Immature natural killer cell (primary cell): Measurements from ENCODE around the gene CLEC4G. TPM values are rescaled to one million over a fixed set of nuclear protein-coding genes. Genes with fewer than 3 reads are reported as not detected.

Experiments used
- DNase-seq, 3 donors: peaks; one replicate each; pipeline ENCODE4 v3.0.0; 2022; ENCODE audit warnings: mixed read lengths in 1 of 3
- H3K27ac Mint-ChIP-seq, 6 donors: one replicate each; pipeline ENCODE4 v1.8.0; 2020; ENCODE audit warnings: mixed read lengths in 6 of 6, mild to moderate bottlenecking in 5 of 6, inconsistent platforms in 4 of 6, moderate library complexity in 3 of 6
- H3K27me3 Mint-ChIP-seq, 3 donors: one replicate each; pipeline ENCODE4 v1.8.0; 2020 to 2021; ENCODE audit warnings: low read depth in 3 of 3, mild to moderate bottlenecking in 3 of 3, mixed read lengths in 3 of 3, moderate library complexity in 3 of 3, inconsistent platforms in 1 of 3
- H3K36me3 Mint-ChIP-seq, 3 donors: one replicate each; pipeline ENCODE4 v1.8.0; 2020; ENCODE audit warnings: mixed read lengths in 3 of 3, inconsistent platforms in 2 of 3, mild to moderate bottlenecking in 2 of 3
- H3K4me1 Mint-ChIP-seq, 2 donors: one replicate each; pipeline ENCODE4 v1.8.0; 2020; ENCODE audit warnings: inconsistent platforms in 2 of 2, mild to moderate bottlenecking in 2 of 2, mixed read lengths in 2 of 2, moderate library complexity in 1 of 2
- H3K4me3 Mint-ChIP-seq, 5 donors: one replicate each; pipeline ENCODE4 v1.8.0; 2020; ENCODE audit warnings: mild to moderate bottlenecking in 5 of 5, mixed read lengths in 5 of 5, inconsistent platforms in 3 of 5, moderate library complexity in 3 of 5
- H3K9me3 Mint-ChIP-seq, 6 donors: one replicate each; pipeline ENCODE4 v1.8.0; 2020; ENCODE audit warnings: mild to moderate bottlenecking in 6 of 6, mixed read lengths in 6 of 6, inconsistent platforms in 4 of 6, moderate library complexity in 3 of 6
- polyA plus RNA-seq, 3 donors: library from polyadenylated mRNA; unstranded; fragments of 300-500 nt; fragmentation: Illumina TruSeq; gene quantifications; one replicate each; pipeline ENCODE4 v1.2.3, GENCODE V29; 2021

CLEC4G gene
- polyA plus RNA-seq, 3 donors from 2014 or later, result 0.43 TPM; not detected in 2

DNA sequence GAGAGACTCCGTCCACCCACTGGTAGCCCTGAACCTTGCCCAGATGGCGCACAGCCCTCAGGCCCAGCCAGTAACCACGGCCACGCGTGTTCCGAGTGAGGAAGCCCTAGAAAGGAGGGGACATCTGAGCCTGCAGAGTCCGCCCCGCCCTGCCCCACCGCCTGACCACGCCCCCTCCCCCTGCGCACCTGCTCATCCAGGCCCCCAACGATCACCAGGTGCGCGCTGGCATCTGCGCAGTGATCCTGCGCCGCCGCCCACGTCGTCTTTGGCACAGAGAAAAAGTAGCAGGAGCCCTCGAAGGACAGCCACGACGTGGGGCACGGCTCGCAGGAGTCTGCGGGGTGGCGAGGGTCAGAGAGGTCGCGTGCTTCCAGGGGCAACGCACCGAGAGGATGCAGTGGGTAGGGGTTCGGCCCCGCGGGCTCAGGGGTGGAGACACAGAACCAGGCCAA is 2.1 kb downstream of the CLEC4G start:
- Mint-ChIP-seq H3K4me3 (no peak overlapping the region), H3K4me1 (no peaks in the 10 kb centered on the region), H3K27ac (no peak overlapping the region), H3K36me3 (no peaks in the 10 kb centered on the region), H3K27me3 (peaks cover 9 to 27% (median 12%) of the 10 kb centered on the region in 3 donors), H3K9me3 (no peaks in the 10 kb centered on the region)
- no peak for DNase-seq

DNA sequence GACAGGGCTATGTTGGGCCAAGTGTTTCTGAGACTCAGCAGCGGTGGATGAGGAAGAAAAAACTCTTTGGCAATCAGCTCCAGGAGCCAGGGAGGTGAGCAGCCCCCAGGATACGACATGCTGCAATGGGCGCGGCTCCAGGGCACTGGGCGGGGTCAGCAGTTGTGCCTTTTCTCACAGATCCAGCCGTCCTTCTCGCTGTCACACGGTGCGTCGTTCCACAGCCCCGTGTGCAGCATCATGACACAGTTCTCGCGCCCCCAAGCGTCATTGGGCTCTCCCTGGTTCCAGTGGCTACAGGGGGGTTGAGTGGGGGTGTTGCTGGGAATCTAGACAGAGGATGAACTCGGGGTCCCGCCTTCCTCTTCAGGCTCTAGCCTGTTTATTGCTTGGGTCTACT is 2.7 kb downstream of the CLEC4G start:
- no peak overlapping the region for H3K4me3 Mint-ChIP-seq
- H3K27me3 Mint-ChIP-seq, result peaks cover 9 to 29% (median 12%) of the 10 kb centered on the region in 3 donors
- no peak overlapping the region for H3K27ac Mint-ChIP-seq
- no peaks in the 10 kb centered on the region for H3K36me3 Mint-ChIP-seq
- H3K9me3 Mint-ChIP-seq, result no peaks in the 10 kb centered on the region
- no peaks in the 10 kb centered on the region for H3K4me1 Mint-ChIP-seq
- no peak for DNase-seq

DNA sequence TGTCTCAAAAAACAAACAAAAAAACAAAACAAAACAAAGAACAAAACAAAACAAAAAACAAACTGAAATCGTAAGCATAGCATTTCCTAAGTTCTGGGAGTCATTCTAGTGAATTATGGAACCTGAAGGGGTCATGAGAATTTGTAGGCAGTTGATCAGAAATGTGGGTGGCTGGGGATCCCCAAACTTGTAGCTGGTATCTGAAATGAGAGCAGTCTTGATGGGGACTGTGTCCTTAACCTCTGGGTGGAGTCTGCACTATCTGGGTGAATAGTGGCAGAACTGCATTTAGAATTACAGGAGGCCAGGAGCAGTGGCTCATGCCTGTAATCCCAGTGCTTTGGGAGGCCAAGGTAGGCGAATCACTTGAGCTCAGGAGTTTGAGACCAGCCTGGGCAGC is 6.1 kb downstream of the CLEC4G start:
- Mint-ChIP-seq H3K27ac (no peak overlapping the region), H3K36me3 (no peaks in the 10 kb centered on the region), H3K4me1 (no peaks in the 10 kb centered on the region), H3K4me3 (no peak overlapping the region), H3K27me3 (peaks cover 5 to 24% (median 13%) of the 10 kb centered on the region in 3 donors), H3K9me3 (no peaks in the 10 kb centered on the region)
- DNase-seq, result no peak

DNA sequence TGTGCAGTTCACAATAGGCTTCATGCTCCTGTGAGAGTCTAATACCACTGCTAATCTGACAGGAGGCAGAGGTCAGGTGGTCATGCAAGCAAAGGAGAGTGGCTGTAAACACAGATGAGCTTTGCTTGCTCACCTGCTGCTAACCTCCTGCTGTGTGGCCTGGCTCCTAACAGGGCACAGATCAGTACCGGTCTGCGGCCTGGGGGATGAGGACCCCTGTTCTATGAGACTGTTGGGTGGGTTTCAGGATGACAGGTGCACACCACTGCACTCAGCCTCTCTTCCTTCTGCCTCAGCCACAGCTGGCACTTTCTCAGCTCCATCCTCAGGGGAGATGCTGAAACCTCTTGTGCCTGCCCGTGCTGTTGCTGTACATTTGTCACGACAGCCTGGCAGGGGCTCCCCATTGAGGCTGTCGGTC is 9.7 kb downstream of the CLEC4G start:
- DNase-seq, result no peak
- Mint-ChIP-seq H3K9me3 (no peaks in the 10 kb centered on the region), H3K27ac (no peak overlapping the region), H3K27me3 (peaks cover 3 to 11% (median 4%) of the 10 kb centered on the region in 3 donors), H3K4me3 (no peak overlapping the region), H3K36me3 (no peaks in the 10 kb centered on the region), H3K4me1 (peaks cover 0 to 2% of the 10 kb centered on the region in 2 donors)

DNA sequence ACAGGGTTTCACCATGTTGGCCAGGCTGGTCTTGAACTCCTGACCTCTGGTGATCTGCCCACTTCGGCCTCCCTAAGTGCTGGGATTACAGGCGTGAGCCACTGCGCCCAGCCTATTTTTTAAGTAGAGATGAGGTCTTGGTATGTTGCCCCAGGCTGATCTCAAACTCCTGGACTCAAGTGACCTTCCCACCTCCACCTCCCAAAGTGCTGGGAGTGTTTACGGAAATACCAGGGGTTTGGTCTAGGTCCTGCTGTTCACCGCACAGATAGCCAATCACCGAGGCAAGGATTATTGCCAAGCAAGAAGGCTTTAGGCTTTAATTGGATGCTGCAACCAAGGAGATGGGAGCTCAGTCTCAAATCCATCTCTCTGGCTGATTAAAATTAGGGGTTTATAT is 11.6 kb downstream of the CLEC4G start:
- H3K27ac Mint-ChIP-seq, result no peak overlapping the region
- peaks cover 0 to 5% (median 4%) of the 10 kb centered on the region in 6 donors for H3K9me3 Mint-ChIP-seq
- peaks cover 0 to 2% of the 10 kb centered on the region in 2 donors for H3K4me1 Mint-ChIP-seq
- DNase-seq, result no peak
- H3K27me3 Mint-ChIP-seq, result peaks cover 3 to 14% (median 8%) of the 10 kb centered on the region in 3 donors
- no peak overlapping the region for H3K4me3 Mint-ChIP-seq
- H3K36me3 Mint-ChIP-seq, result peaks cover 0 to 3% (median 0%) of the 10 kb centered on the region in 3 donors

DNA sequence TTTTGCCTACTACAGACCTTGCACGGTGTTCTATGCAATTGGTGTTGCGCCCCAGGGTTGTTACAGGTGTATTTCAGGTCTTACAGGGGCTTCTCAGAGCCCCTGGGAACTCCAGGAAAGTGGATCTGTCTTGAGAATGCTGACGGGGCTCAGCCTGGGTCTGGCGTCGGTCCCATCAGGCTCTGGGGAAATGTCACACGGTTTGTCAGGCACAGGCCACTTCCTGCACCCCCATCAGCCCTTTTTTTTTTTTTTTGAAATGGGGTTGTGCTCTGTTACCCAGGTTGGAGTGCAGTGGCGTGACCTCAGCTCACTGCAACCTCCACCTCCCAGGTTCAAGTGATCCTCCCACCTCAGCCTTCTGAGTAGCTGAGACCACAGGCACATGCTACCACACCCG is 13.2 kb downstream of the CLEC4G start:
- H3K9me3 Mint-ChIP-seq, result peaks cover 0 to 5% (median 4%) of the 10 kb centered on the region in 6 donors
- H3K36me3 Mint-ChIP-seq, result peaks cover 0 to 3% (median 0%) of the 10 kb centered on the region in 3 donors
- no peak overlapping the region for H3K27ac Mint-ChIP-seq
- peaks cover 0 to 2% of the 10 kb centered on the region in 2 donors for H3K4me1 Mint-ChIP-seq
- no peak overlapping the region for H3K4me3 Mint-ChIP-seq
- no peak for DNase-seq
- peaks cover 1 to 8% (median 8%) of the 10 kb centered on the region in 3 donors for H3K27me3 Mint-ChIP-seq

DNA sequence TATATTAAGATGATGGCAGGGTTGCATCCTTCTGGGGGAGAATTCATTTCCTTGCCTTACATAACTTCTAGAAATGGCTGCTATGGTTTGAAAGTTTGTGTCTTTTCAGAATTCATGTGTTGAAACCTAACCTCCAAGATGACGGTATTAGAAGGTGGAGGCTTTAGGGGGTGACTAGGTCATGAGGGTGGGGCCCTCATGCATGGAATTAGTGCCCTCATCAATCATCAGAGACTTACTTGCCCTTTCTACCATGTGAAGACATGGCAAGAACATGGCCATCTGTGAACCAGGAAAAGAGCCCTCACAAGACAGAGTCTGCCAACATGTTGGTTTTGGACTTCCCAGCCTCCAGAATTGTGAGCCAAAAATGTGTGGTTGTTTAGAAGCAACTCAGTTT is 15.1 kb downstream of the CLEC4G start:
- Mint-ChIP-seq H3K4me1 (peaks cover 0 to 2% of the 10 kb centered on the region in 2 donors), H3K27ac (peak overlapping the region in 1 of 6 donors; percentile 11), H3K4me3 (no peak overlapping the region), H3K9me3 (peaks cover 0 to 5% (median 4%) of the 10 kb centered on the region in 6 donors), H3K36me3 (peaks cover 0 to 3% (median 0%) of the 10 kb centered on the region in 3 donors), H3K27me3 (peaks cover 1 to 8% (median 5%) of the 10 kb centered on the region in 3 donors)
- no peak for DNase-seq

DNA sequence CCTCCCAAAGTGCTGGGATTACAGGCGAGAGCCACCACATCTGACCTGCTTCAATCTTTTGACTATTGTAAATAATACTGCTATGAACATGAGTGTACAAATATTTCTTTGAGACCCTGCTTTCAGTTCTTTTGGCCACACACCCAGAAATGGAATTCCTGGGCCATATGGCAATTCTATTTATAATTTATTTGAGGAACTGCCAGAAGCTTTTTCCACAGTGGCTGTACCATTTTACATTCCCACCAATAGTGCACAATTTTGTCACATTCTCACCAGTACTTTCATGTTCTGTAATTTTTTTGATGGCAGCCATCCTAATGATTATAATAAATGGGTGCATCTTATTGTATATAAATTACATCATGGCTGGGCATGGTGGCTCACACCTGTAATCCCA is 16.2 kb downstream of the CLEC4G start:
- H3K4me3 Mint-ChIP-seq, result no peak overlapping the region
- DNase-seq, result no peak
- H3K9me3 Mint-ChIP-seq, result peaks cover 0 to 5% (median 4%) of the 10 kb centered on the region in 6 donors
- peaks cover 0 to 8% (median 4%) of the 10 kb centered on the region in 3 donors for H3K27me3 Mint-ChIP-seq
- no peak overlapping the region for H3K27ac Mint-ChIP-seq
- peaks cover 0 to 3% (median 0%) of the 10 kb centered on the region in 3 donors for H3K36me3 Mint-ChIP-seq
- peaks cover 0 to 2% of the 10 kb centered on the region in 2 donors for H3K4me1 Mint-ChIP-seq

DNA sequence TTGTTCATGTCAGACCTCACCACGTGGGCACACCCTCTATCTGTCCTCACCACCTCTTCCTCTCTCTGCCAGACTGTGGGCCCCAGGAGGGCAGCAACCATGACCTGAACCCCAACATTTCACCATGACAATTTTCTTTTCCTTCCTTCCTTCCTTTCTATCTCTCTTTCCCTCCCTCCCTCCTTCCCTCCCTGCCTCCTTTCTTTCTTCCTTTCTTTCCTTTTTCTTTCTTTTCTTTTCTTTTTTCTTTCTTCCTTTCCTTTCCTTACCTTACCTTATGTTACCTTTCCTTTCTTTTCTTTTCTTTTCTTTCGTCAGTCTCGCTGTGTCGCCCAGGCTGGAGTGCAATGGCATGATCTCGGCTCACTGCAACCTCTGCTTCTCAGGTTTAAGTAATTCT is 21.3 kb downstream of the CLEC4G start:
- no peak overlapping the region for H3K27ac Mint-ChIP-seq
- no peak overlapping the region for H3K4me3 Mint-ChIP-seq
- peaks cover 2 to 9% (median 6%) of the 10 kb centered on the region in 3 donors for H3K27me3 Mint-ChIP-seq
- DNase-seq, result no peak
- no peaks in the 10 kb centered on the region for H3K9me3 Mint-ChIP-seq
- no peaks in the 10 kb centered on the region for H3K36me3 Mint-ChIP-seq
- H3K4me1 Mint-ChIP-seq, result peaks cover 12 to 13% of the 10 kb centered on the region in 2 donors

DNA sequence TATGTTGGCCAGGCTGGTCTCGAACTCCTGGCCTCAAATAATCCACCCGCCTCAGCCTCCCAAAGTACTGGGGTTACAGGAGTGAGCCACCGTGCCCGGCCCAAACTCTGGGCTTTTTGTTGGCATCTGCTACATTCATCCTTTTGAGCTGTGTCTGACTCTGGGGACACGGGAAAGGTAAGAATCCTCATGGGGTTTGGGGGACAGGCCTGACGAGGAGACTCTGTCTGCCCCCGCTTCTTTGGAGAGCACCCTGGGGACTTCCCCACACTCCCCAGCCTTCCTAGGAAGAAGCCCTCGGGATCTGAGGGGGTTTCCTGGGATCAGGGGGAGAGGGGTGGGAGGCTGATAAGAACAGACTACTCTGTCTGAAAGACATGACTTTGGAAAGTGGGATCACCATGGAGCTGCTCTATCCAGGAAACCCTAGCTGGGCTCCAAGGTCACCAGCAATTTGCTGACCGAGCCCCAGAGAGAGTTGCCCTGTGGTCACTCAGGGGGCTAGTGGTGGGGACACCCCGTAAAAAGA is 21.9 kb downstream of the CLEC4G start:
- no peak for DNase-seq
- Mint-ChIP-seq H3K27me3 (peaks cover 5 to 9% (median 7%) of the 10 kb centered on the region in 3 donors), H3K4me1 (peaks cover 15% of the 10 kb centered on the region in 2 donors), H3K4me3 (no peak overlapping the region), H3K27ac (no peak overlapping the region), H3K36me3 (no peaks in the 10 kb centered on the region), H3K9me3 (no peaks in the 10 kb centered on the region)

DNA sequence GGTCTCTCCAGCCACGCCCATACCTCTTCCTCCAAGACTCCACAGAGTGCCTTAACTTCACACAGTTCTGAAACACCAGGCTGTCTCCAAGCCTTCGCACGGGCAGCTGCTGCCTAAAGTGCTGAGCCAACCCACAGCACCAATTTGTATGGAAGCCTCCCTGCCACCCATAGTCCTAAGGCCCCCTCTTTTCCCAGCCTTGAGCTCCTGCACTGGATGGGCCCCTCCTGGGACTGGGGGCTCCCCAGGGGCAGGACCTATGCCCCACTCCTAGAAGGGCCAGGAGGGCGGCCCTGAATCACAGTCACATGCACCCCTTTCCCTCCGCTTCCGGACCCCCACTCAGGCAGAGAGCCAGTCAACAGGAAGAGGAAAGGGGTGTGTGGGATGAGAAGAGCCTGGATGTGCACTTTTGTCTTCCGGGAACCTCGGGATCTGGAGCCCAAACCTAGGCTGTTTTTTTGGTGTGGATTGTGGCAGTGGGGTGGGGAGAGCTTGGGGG is 24.9 kb downstream of the CLEC4G start:
- H3K4me1 Mint-ChIP-seq, result peaks cover 15% of the 10 kb centered on the region in 2 donors
- no peak for DNase-seq
- H3K9me3 Mint-ChIP-seq, result no peaks in the 10 kb centered on the region
- no peaks in the 10 kb centered on the region for H3K36me3 Mint-ChIP-seq
- peaks cover 7 to 12% (median 12%) of the 10 kb centered on the region in 3 donors for H3K27me3 Mint-ChIP-seq
- H3K4me3 Mint-ChIP-seq, result peak overlapping the region in 1 of 5 donors; percentile 44
- H3K27ac Mint-ChIP-seq, result peak overlapping the region in 2 of 6 donors; percentile 29 to 49

DNA sequence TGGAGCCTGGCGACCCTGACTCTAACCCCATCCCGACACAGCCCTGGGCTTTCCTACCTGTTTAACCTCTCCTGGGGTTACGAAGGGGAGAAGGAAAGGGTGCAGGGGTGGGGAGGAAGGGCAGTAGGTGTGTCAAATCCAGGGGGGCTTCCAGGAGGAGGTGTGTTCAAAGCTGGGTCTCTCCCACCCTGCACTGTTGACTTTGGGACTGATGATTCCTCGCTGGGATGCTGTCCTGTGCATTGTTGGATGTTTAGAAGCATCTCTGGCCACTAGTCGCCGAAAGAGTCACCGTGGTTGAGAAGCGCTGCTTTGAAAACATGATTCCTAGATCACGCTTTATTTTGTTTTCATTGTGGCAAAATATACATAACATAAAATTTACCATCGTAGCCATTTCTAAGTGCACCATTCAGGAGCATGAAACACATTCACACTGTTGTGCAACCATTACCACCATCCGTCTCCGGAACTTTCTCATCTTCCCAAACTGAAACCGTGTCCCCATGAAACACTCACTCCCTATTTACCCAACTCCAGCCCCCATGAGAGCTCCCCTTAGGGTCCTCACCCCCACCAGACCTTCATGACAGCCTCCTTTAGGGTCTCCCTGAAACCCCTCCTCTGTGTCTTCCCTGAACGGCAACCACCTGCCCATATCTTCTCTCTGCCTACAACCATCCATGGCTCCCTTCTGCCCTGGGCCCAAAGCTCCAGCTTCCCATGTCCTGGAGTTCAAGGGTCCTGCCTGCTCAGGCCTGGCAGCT is 25.5 kb downstream of the CLEC4G start:
- peak overlapping the region in 3 of 5 donors; percentile 2 to 59 (median 15) for H3K4me3 Mint-ChIP-seq
- no peaks in the 10 kb centered on the region for H3K9me3 Mint-ChIP-seq
- peaks cover 7 to 14% (median 12%) of the 10 kb centered on the region in 3 donors for H3K27me3 Mint-ChIP-seq
- H3K27ac Mint-ChIP-seq, result peak overlapping the region in 5 of 6 donors; percentile 29 to 54 (median 49)
- H3K4me1 Mint-ChIP-seq, result peaks cover 15% of the 10 kb centered on the region in 2 donors
- H3K36me3 Mint-ChIP-seq, result no peaks in the 10 kb centered on the region
- DNase-seq, result no peak

DNA sequence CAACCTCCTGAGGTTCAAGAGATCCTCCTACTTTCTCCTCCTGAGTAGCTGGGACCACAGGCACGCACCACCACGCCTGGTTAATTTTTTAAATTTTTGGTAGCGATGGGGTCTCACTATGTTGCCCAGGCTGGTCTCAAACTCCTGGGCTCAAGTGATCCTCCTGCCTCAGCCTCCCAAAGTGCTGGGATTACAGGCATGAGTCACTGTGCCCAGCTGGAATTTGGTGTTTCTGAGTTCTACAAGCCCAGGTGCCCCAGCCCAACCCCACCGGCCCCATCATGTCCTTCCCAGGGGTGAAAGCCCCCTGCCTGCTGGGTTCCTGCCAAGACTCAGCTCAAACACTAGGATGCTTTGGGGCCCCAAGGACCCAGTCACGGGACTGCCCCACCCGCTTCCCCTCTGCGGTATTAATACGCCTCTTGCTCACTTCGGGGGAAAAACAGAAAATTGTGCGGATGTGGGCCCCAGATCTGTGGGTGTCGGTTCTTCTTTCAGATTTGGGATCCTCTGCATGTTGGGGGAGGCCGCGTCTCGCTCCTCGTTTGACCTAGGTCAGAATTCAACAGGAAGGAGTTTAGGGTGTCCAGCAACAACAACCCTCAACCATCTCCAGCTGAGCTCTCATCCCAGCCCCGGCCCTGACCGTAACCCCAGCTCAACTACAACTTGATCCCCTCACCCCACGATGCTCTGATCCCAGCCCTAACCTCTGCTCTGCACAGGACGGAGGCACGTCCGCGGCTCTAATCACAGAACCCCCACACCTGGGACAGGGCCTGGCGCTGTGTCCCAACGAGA is 26.3 kb downstream of the CLEC4G start:
- H3K4me3 Mint-ChIP-seq, result peak overlapping the region in 2 of 5 donors; percentile 15 to 59
- no peaks in the 10 kb centered on the region for H3K36me3 Mint-ChIP-seq
- H3K27me3 Mint-ChIP-seq, result peaks cover 7 to 14% (median 10%) of the 10 kb centered on the region in 3 donors
- DNase-seq, result peak; percentile 32 to 47 (median 45)
- H3K4me1 Mint-ChIP-seq, result peaks cover 15% of the 10 kb centered on the region in 2 donors
- peak overlapping the region in 4 of 6 donors; percentile 46 to 64 (median 50) for H3K27ac Mint-ChIP-seq
- no peaks in the 10 kb centered on the region for H3K9me3 Mint-ChIP-seq
